Cardiac fibroblast (primary cell): Measurements from ENCODE around the gene SNW1.
"Not testable (repeated sequence)": the region's sequence is repeated elsewhere in the genome, so short reads cannot be mapped to it uniquely, and the experiment has no call there.

Experiments used
- DNase-seq, 2 donors: peaks; one replicate each; pipeline versions ENCODE4 v3.0.0 to v3.0.0-alpha.2; 2010; ENCODE audit warnings: low read depth in 2 of 2
- H3K4me3 ChIP-seq, 2 donors: replicated peaks in 1 of 2; 1 replicate in 1 of 2; 2 replicates in 1 of 2; pipeline ENCODE4 v1.5.1; 2011; ENCODE audit warnings: low read depth in 2 of 2, low read length in 2 of 2, mild to moderate bottlenecking in 2 of 2, moderate library complexity in 1 of 2
- CTCF ChIP-seq: IDR thresholded peaks from one replicate; pipeline ENCODE4 v1.5.1; 2011; ENCODE audit warnings: low read depth, mild to moderate bottlenecking, low read length, inconsistent platforms

SNW1 gene

DNA sequence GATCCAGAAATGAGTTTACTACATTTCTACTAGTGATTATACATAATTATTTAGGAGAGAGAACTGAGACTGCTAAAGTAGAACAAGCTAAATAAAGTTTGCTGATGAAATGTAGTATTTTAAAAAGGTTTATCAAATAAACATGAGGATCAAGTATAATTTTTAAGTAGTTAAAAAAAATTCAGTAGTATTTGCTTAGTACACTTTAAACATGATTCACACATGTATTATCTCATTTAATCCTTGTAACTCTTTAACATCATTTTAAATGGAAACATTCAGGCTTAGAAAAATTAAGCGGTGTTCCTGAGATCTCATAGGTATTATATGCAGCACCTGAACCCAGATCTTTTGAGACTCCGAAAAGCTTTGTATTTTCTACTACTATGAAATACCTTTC lies 8.7 kb downstream of the SNW1 start:
- TF ChIP-seq CTCF, result no peak
- no peak for DNase-seq
- no peak overlapping the region for H3K4me3 ChIP-seq

DNA sequence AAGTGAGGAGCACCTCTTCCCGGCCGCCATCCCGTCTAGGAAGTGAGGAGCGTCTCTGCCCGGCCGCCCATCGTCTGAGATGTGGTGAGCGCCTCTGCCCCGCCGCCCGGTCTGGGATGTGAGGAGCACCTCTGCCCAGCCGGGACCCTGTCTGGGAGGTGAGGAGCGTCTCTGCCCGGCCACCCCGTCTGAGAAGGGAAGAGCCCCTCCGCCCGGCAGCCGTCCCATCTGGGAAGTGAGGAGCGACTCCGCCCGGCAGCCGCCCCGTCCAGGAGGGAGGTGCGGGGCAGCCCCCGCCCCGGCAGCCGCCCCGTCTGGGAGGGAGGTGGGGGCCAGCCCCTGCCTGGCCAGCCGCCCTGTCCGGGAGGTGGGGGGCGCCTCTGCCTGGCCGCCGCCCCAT lies 13.5 kb downstream of the SNW1 start:
- DNase-seq, H3K4me3 ChIP-seq: not testable (repeated sequence)

GRCh38 chr14:77746064-77746702 lies 14.8 kb downstream of the SNW1 start:
- no peak for DNase-seq
- TF ChIP-seq CTCF, result no peak
- no peak overlapping the region for H3K4me3 ChIP-seq

DNA sequence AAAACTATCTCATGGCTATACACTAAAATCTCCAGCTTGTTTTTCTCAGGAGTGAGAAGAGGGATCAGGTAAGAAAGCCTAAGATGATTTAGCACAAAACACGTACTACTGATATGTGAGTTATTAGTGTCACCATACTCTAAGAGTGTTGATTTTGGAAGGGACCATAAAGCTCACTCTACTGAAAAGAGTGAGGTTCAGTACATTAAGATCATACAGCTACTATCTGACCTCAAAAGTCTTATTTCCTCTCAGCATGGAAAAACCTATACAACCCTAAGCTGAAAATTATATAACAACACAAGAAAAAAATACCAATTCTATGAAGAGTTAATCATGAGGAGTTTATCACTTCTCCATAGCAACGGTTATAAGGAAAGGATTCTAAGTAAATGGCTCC lies 19.5 kb downstream of the SNW1 start:
- no peak for TF ChIP-seq CTCF
- no peak overlapping the region for H3K4me3 ChIP-seq
- DNase-seq, result no peak

- peak; percentile 54 to 84 for DNase-seq
- no peak for TF ChIP-seq CTCF
- no peak overlapping the region for H3K4me3 ChIP-seq
Observed at GRCh38 chr14:77738559-77739250, 22.3 kb downstream of the SNW1 start.

GRCh38 chr14:77730976-77731497 lies 29.9 kb downstream of the SNW1 start:
- DNase-seq, result no peak
- no peak overlapping the region for H3K4me3 ChIP-seq
- TF ChIP-seq CTCF, result no peak

DNA sequence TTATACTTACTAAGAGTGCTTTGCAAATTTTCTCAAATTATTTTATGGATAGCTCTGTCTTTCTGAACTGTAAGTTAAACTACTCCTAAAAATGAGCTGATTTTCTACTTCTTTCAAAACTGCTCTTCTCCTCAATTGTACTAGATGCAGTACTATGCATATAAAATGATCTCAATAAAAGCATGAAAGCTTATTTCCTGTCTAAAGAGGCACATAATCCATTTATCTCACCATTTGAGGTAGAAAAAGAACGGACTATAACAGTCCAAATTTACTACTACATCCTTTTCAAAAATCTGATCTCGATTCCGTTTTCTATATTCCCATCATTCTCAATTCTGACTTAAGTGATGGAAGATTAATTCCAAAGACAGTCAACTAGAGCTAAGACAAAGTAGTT lies 38.7 kb downstream of the SNW1 start:
- DNase-seq, result no peak

More for the DNA sequence above, 38.7 kb downstream of the SNW1 start:
- no peak for TF ChIP-seq CTCF
- H3K4me3 ChIP-seq, result no peak overlapping the region
